Eye (tissue), 1 donor: ENCODE measurements around the gene MAP1A.
A peak's percentile ranks its signal among the peaks of the same experiment; 100 is the strongest.

ENCODE experiments used
- DNase-seq: peaks from one replicate; pipeline ENCODE4 v3.0.0-alpha.2; 2015

The MAP1A gene

DNA sequence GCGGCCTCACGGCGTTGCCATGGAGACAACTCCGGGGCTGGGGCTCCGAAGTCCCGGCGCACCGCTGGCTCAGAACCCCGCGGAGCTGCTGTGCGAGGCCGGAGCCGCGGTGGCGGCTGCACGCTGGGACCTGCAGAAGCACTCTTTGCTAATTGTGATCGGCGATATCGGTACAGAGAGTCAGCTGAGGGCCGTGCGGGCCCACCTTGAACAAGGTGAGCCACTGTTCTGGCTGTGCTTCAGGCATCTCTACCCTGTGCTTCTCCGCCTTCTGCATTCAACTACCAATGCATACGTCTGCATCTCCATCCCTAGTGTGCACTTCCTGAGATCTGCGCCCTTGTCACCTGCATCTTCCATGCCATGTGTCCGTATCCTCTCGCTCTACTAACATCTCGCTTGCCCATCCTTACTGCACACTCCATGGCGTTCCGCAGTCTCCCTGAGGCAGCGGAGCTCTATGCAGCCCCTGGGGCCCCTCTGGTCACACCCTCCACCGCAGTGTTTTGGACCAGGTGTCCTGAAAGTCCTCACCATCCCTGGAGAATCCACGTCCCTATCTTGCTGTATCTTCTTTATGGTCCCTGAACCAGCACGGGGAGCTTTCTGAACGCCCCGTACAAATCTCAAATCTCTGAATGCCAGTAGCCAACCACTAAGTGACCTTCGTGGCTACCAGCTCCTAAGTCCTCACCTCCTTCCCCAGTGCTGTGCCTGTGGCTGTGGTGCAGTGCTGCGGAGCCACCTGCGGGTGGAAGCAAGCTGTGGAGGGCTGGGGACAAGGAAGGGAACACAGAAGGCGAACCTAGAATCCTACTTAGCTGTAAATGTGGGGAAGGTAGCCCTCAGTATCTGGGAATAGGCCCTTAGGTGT, 6.2 kb upstream of the MAP1A start:
- DNase-seq = peak; percentile 69

DNA sequence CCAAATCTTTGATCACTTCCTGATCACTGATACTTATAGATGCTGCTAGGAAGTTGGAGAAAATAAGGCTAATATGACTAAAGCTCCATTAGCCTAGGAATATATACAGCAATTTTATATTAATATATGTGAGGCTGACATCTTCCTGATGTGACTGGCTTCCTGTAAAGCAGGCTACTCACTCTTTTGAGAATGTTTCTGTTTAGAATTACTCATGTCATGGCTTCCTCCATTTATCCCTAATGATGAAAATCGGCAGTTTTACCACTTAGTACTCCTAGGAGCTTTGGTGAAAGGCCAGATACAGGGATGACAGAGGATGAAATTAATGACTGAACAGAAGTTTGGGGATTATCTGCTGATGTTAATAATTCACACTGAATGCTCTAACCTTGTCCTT, 3.9 kb upstream of the MAP1A start:
- no peak for DNase-seq

DNA sequence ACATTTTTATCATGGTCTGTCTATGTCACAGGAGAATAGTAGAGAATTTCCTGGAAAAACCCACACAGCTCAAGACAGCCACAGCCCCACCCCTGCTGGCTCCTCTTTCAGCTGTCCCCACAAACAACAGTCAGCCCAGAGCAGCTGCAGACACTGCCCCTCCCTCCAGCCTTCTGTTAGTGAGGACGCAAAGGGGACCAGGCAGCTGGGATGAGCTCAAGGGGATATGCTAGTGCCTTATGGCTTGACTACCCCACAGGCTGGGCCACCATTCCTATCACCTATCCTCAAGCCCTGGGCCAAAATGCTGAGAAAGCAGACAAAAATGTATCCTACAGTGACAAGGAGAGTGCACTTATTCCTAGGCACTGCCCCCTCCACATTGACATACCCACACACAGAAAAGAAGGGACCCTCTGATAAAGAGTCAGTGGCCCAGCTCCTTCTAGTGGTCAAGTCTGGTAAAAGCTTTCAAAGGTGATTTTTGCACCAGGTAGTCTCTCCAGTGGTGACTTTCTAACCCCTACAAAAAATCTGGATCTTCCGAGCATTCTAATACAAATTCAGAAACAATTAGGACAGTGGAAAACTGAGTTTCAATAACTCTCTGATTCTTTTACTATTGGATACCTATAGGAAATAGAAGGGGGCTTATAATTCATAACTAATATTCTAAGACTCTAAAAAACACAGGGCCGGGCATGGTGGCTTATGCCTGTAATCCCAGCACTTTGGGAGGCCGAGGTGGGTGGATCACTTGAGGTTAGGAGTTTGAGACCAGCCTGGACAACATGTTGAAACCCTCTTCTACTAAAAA, 3.0 kb upstream of the MAP1A start:
- peak; percentile 76 for DNase-seq

GRCh38 chr15:43515741-43516140, 1.7 kb upstream of the MAP1A start:
- no peak for DNase-seq

- no peak for DNase-seq
These were observed 1.2 kb upstream of the MAP1A start for GRCh38 chr15:43516185-43516584.

GRCh38 chr15:43516801-43517353, 531 bp upstream of the MAP1A start:
- DNase-seq = no peak

GRCh38 chr15:43518197-43518761, 871 bp downstream of the MAP1A start:
- peak; percentile 80 for DNase-seq

- DNase-seq = peak; percentile 9
These were observed 1.8 kb downstream of the MAP1A start for GRCh38 chr15:43519196-43519595.

- DNase-seq = no peak
These were observed 2.7 kb downstream of the MAP1A start for GRCh38 chr15:43520138-43520537.

DNA sequence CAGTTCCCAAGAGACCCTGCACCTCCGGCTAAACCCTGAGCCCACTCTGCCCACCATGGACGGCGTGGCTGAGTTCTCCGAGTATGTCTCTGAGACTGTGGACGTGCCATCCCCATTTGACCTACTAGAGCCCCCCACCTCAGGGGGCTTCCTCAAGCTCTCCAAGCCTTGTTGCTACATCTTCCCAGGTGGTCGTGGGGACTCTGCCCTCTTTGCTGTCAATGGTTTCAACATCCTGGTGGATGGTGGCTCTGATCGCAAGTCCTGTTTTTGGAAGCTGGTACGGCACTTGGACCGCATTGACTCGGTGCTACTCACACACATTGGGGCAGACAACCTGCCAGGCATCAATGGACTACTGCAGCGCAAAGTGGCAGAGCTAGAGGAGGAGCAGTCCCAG, 4.0 kb downstream of the MAP1A start:
- no peak for DNase-seq

GRCh38 chr15:43522247-43522646, 4.8 kb downstream of the MAP1A start:
- no peak for DNase-seq

- no peak for DNase-seq
These were observed 6.2 kb downstream of the MAP1A start for GRCh38 chr15:43523646-43524045.

- DNase-seq = no peak
These were observed 6.9 kb downstream of the MAP1A start for GRCh38 chr15:43524254-43524845.

- DNase-seq = no peak
These were observed 7.7 kb downstream of the MAP1A start for GRCh38 chr15:43525131-43525530.

GRCh38 chr15:43526261-43526930, 9.0 kb downstream of the MAP1A start:
- DNase-seq = no peak

GRCh38 chr15:43527016-43527801, 9.8 kb downstream of the MAP1A start:
- no peak for DNase-seq

DNA sequence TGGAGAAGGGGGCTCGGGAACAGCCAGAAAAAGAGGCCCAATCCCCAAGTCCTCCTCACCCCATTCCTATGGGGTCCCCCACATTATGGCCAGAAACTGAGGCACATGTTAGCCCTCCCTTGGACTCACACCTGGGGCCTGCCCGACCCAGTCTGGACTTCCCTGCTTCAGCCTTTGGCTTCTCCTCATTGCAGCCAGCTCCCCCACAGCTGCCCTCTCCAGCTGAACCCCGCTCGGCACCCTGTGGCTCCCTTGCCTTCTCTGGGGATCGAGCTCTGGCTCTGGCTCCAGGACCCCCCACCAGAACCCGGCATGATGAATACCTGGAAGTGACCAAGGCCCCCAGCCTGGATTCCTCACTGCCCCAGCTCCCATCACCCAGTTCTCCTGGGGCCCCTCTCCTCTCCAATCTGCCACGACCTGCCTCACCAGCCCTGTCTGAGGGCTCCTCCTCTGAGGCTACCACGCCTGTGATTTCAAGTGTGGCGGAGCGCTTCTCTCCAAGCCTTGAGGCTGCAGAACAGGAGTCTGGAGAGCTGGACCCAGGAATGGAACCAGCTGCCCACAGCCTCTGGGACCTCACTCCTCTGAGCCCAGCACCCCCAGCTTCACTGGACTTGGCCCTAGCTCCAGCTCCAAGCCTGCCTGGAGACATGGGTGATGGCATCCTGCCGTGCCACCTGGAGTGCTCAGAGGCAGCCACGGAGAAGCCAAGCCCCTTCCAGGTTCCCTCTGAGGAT, 10.6 kb downstream of the MAP1A start:
- no peak for DNase-seq

- no peak for DNase-seq
These were observed 11.2 kb downstream of the MAP1A start for GRCh38 chr15:43528542-43529007.

GRCh38 chr15:43529141-43529540, 11.7 kb downstream of the MAP1A start:
- no peak for DNase-seq

GRCh38 chr15:43529587-43530345, 12.4 kb downstream of the MAP1A start:
- DNase-seq = no peak
